GM19395 (cell line): ENCODE data around the gene BTRC.

Source experiments
- ATAC-seq: cut with Tn5 transposase; IDR thresholded peaks from one replicate; pipeline ENCODE4 v1.9.1; 2021; ENCODE audit warnings: mild to moderate bottlenecking, moderate library complexity; ENCODE audit not compliant: unreplicated experiment

BTRC gene

DNA sequence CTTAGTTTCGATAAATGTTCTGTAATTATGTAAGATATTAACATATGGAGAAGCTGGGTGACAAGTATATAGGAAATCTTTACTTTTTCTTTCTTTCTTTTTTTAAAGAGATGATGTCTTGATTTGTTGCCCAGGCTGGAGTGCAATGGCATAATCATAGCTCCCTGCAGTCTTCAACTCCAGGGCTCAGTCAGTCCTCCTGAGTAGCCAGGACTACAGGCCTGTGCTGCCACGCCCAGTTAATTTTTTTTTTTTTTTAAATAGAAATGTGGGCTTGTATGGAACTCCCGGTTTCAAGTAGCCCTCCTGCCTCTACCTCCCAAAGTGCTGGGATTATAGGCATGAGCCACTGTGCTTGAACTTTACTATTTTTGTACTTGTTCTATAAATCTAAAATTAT lies 122.4 kb downstream of the BTRC start:
- ATAC-seq: no peak

DNA sequence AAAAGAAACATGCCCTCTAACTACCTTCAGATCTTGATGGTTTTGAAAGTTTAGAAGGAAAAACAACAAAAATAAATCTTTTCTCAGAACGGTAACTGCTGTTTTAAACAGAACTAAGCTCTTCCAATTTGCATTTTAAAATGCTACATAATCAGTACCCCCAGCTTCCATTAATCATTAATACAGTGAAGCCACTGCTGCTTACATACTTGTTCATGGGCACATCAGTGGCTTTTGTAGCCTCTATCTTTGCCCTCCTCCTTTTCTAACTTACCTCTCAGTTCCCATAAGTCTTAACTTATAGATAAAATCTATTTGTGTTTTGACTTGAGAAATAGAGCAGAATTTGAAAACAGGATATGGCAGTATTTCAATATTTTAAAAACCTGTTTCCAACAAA lies 125.0 kb downstream of the BTRC start:
- no peak for ATAC-seq

- ATAC-seq: no peak
These were observed 127.3 kb downstream of the BTRC start for GRCh38 chr10:101481256-101481655.

- ATAC-seq: no peak
These were observed 128.6 kb downstream of the BTRC start for GRCh38 chr10:101482568-101482967.

DNA sequence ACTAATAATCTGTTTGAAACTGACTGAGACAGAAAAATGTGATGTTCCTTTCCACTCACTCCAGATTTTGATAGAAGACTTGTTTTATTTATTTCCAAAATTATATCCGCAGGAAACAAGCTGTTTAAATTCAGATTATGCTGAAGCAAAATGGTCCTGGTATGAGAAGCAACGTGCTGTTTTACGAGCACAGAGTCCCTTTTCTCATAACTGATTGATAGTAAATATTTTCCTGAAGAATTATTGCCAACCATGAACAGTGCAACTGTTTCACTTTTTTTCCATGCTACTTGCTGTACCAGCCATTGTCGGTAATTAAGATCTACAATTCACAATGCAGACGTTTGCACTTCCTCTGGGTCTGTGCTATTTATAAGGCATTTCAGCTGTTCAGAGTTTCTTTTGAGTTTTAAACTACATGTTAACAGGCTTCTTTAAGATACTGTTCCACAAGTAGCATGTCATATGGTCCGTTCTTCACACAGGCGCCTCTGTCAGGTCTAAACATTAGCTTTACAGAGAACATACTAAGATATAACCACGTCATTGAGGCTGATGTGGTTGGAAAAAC lies 130.3 kb downstream of the BTRC start:
- ATAC-seq: no peak

GRCh38 chr10:101485207-101485606 lies 131.2 kb downstream of the BTRC start:
- no peak for ATAC-seq

- ATAC-seq: no peak
These were observed 132.0 kb downstream of the BTRC start for GRCh38 chr10:101485681-101486554.

DNA sequence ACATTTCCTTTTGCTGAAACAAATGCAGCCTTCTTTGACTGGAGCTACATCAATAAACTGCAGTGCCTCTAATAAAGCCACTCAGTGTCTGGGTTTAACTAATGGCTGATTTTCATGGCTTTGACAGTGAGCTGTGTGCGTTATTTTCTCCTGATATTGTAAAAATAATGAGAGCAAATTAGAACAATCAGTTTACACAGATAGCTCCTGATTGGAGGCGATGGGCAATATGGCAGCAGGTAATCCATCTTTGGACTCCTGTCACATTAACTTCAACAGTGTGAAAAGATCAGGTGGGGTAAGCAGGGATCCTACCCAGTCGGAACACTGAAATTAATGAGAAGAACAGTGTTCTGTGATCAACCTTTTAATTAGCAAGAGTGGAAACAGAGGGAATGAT lies 133.4 kb downstream of the BTRC start:
- no peak for ATAC-seq

- ATAC-seq: no peak
These were observed 135.4 kb downstream of the BTRC start for GRCh38 chr10:101489355-101489754.

DNA sequence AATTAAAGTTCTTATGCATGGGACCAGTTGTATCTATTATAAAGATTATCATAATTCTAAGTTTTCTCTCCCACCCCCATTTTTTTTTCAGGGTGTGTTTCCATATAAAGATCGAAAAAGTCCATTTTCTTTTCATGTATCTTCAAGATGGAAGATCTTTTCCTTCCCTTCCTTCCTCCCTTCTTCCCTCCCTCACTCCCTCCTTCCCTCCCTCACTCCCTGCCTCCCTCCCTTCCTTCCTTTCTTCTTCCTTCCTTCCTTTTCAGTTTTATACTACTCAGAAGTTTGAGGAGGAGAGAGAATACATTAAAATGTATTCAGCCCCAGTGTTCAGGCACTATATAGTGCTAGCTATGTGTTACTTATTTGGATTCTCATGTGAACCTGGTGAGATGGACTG lies 136.1 kb downstream of the BTRC start:
- ATAC-seq: no peak

- ATAC-seq: no peak
These were observed 138.2 kb downstream of the BTRC start for GRCh38 chr10:101492205-101492604.

DNA sequence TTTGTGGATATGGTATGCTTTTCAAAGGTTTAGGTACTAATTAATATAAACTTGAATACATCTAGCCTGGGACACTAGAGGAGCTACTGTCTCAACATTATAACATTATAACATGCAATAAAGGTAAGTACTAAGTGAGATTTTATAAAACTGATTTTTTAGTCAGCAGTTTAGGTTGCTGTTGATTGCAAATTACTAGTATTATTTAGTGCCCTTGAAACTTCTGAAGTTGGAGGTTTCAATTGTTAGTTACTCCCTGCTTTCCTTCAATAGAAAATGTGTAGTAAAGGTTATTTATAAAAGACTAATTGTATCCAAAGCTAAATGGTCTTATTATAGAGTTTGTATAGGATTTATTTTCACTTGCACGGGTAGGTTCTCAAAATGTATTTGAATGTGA lies 138.8 kb downstream of the BTRC start:
- ATAC-seq: no peak

DNA sequence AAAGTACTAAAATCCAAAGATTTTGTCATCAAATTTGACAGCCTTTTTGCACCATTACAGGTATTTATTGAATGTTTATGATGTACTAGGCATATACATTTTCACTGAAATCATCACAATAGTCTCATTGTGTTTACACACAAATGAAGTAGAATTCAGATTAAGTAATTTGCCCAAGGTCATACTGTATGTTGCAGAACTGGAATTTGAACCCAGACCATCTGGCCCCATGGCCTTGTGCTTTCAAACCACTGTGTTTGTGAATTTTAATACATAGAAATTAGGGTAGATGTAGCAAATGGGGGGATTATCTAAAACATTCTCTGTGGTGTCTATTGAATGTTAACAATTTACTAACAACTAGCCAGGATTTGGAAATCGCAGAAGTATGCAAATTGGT lies 139.3 kb downstream of the BTRC start:
- ATAC-seq: no peak

DNA sequence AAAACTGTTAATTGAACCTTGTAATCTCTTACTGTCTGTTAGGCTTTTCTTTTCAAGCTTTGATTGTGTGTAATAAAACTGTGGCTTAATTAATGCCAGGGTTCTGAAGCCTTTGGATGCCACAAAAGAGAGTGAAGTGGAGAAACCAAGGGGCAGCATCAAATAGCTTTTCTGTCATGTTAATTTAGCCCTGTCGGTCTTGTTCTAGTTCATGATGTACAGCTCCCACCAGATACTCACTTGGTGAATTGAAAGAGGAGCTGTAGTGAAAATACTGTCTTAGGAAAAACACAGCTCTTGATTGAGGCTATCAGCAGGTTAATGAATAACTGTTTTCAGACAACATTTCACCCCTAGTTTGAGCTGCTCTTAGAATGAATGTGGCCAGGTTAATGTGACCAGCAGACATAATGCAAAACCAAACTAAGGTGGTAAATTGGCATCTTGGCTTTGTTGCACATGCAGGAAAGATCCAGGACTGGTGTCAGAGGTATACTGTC lies 139.9 kb downstream of the BTRC start:
- no peak for ATAC-seq

DNA sequence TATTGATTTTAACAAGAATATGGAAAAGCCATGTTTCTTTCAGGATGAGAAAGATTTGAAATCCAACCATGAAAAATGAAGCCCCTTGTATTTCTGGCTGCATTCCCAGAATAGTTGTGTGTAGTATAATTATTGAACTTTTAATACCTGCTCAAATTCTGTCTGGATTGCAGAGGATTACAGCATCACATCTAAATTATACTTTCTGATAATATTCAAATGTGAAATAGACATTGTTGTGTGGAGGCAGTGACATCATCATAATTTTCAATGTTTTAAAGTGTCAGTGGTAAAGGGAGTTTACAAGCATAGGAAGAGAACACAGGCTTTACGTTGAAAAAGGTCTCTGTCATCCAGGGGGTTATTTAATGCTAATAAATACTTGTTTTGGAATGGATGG lies 140.7 kb downstream of the BTRC start:
- no peak for ATAC-seq

- no peak for ATAC-seq
These were observed 141.5 kb downstream of the BTRC start for GRCh38 chr10:101495324-101495925.

DNA sequence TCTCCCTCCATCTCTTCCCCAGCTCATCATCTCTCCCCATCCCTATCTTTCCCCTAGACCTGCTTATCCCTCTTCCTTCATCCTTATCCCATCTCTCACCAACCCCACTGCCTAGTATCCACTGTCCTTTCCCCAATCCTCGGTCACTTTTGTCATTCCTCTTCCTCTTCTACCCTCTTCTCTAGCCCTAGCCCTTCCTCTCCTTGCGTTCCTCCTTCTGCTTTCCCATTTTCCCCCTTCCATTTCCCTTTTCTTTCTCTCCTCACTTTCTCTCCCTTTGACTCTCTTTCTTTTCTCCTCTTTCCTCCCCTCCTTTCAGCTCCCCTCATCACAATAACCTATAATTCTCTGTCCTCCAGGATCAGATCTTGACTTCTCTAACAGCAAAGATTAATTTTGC lies 150.5 kb downstream of the BTRC start:
- ATAC-seq: no peak

- no peak for ATAC-seq
These were observed 153.1 kb downstream of the BTRC start for GRCh38 chr10:101506829-101507661.

DNA sequence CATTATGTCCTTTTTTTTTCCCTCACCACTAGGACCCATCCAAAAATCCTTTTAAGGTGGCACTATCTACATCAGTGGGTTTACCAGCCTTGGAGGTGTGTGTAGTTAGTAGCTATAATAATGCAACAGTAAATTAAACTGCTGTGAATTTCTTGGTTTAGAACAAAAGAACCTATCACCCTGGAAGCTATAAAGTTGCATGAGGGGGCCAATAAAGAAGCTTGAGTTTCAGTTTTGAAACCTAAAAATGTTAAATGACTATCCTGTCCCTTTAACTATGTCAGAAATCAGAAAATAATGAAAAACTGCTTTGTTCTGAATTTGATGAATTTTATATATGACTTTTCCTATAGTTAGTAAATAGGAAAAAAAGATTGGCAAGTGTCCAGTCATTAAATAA lies 153.9 kb downstream of the BTRC start:
- ATAC-seq: no peak

- no peak for ATAC-seq
These were observed 158.0 kb downstream of the BTRC start for GRCh38 chr10:101511938-101512337.

DNA sequence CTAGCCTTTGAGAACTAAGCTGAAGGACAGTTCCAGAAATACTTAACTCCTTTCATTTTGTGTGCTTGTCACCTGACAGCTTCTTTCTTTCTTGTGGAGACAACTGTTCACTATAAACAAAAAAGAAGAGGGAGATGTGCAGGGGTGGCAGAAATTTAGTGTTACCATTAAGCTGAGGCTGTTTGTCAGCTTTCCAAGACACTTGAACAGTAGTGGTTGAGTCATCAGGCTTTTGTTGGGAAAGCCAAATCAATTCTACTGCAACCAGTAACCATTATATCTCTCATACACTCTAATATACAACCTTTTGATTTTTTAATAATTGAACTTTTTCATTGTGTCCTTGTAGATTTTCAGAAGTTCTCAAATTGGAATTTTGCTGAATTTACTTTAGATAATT lies 158.8 kb downstream of the BTRC start:
- ATAC-seq: no peak
